GM23248 (cell line): ENCODE measurements around the gene TCEAL3. TPM values are rescaled to one million over a fixed set of nuclear protein-coding genes. Genes with fewer than 3 reads are reported as not detected.
A peak's percentile ranks its signal among the peaks of the same experiment; 100 is the strongest.
"Not testable (repeated sequence)": the region's sequence is repeated elsewhere in the genome, so short reads cannot be mapped to it uniquely, and the experiment has no call there.

Source experiments
- DNase-seq: peaks from one replicate; pipeline ENCODE4 v3.0.0-alpha.2; 2015
- H2AFZ ChIP-seq: fragments of 200-600 bp; sonication (generic); 2 replicates; pipeline ENCODE4 v1.6.1; 2016; ENCODE audit warnings: antibody characterized with exemption
- H3F3A ChIP-seq: fragments of 200-600 bp; sonication (generic); 2 replicates; pipeline ENCODE4 v1.6.1; 2016; ENCODE audit warnings: mild to moderate bottlenecking, antibody characterized with exemption, mixed run types; ENCODE audit not compliant: insufficient read depth
- H3K27ac ChIP-seq: fragments of 200-600 bp; sonication (generic); 2 replicates; pipeline ENCODE4 v1.5.1; 2016; ENCODE audit warnings: mild to moderate bottlenecking
- H3K27me3 ChIP-seq: fragments of 200-600 bp; sonication (generic); replicated peaks from 2 replicates; pipeline ENCODE4 v1.6.1; 2016; ENCODE audit warnings: mild to moderate bottlenecking; ENCODE audit not compliant: insufficient read depth
- H3K36me3 ChIP-seq: fragments of 200-600 bp; sonication (generic); 2 replicates; pipeline ENCODE4 v1.6.1; 2016; ENCODE audit warnings: low read depth, mild to moderate bottlenecking
- H3K4me1 ChIP-seq: fragments of 200-600 bp; sonication (generic); 2 replicates; pipeline ENCODE4 v1.6.1; 2016; ENCODE audit warnings: mild to moderate bottlenecking; ENCODE audit not compliant: insufficient read depth
- H3K4me2 ChIP-seq: fragments of 200-600 bp; sonication (generic); one replicate; pipeline ENCODE4 v1.6.1; 2016; ENCODE audit warnings: mild to moderate bottlenecking; ENCODE audit not compliant: unreplicated experiment
- H3K4me3 ChIP-seq: fragments of 200-600 bp; sonication (generic); 2 replicates; pipeline ENCODE4 v1.5.1; 2016; ENCODE audit warnings: mild to moderate bottlenecking
- H3K79me2 ChIP-seq: fragments of 200-600 bp; sonication (generic); 2 replicates; pipeline ENCODE4 v1.6.1; 2016; ENCODE audit warnings: mild to moderate bottlenecking; ENCODE audit not compliant: insufficient read depth
- H3K9ac ChIP-seq: fragments of 200-600 bp; sonication (generic); 2 replicates; pipeline ENCODE4 v1.6.1; 2016; ENCODE audit warnings: mild to moderate bottlenecking
- H3K9me2 ChIP-seq: fragments of 200-600 bp; sonication (generic); 2 replicates; pipeline ENCODE4 v1.6.1; 2016; ENCODE audit warnings: mixed run types, mild to moderate bottlenecking, moderate library complexity; ENCODE audit not compliant: insufficient read depth
- H3K9me3 ChIP-seq: fragments of 200-600 bp; sonication (generic); one replicate; pipeline ENCODE4 v1.6.1; 2017; ENCODE audit warnings: low read depth
- H4K20me1 ChIP-seq: fragments of 200-600 bp; sonication (generic); 2 replicates; pipeline ENCODE4 v1.6.0; 2016; ENCODE audit not compliant: insufficient read depth
- EZH2 ChIP-seq: fragments of 200-600 bp; sonication (generic); IDR thresholded peaks from 2 replicates; pipeline ENCODE4 v1.6.1; 2018; ENCODE audit warnings: antibody characterized with exemption, mild to moderate bottlenecking; ENCODE audit not compliant: insufficient read depth, poor library complexity, severe bottlenecking
- EZH2phosphoT487 ChIP-seq: fragments of 200-600 bp; sonication (generic); IDR thresholded peaks from 2 replicates; pipeline ENCODE4 v1.6.1; 2018; ENCODE audit warnings: antibody characterized with exemption, moderate library complexity, mild to moderate bottlenecking, low read depth; ENCODE audit not compliant: insufficient read depth
- WGBS, 2 experiments: methylation state at CpG; one replicate each; pipeline ENCODE4 v1.1.6; 2015 to 2017; ENCODE audit warnings: low lambda C conversion rate in 2 of 2, low coverage in 1 of 2; ENCODE audit errors: missing lambda C conversion rate in 2 of 2; 5-methylcytosine and 5-hydroxymethylcytosine counted together
- in situ Hi-C: fragments of 300-500 bp; cut with MboI; formaldehyde crosslinking; loops from 2 replicates; pipeline ENCODE4 v1.15.0; 2020
- polyA plus RNA-seq: library from polyadenylated mRNA; unstranded; fragments of >200 nt; fragmentation: Nextera tagmentation; extraction: Ambion mirVana; gene quantifications from 2 replicates; pipeline ENCODE4 v1.2.1, GENCODE V29; 2016
- total RNA-seq: library from RNA; depleted of rRNA; stranded (reverse); fragments of >200 nt; shearing (Covaris generic); gene quantifications from 2 replicates; pipeline ENCODE4 v1.2.3, GENCODE V29; 2014

TCEAL3 gene
- total and polyA plus RNA-seq, 2 experiments from 2014 or later: 33.4 to 58.1 TPM

DNA sequence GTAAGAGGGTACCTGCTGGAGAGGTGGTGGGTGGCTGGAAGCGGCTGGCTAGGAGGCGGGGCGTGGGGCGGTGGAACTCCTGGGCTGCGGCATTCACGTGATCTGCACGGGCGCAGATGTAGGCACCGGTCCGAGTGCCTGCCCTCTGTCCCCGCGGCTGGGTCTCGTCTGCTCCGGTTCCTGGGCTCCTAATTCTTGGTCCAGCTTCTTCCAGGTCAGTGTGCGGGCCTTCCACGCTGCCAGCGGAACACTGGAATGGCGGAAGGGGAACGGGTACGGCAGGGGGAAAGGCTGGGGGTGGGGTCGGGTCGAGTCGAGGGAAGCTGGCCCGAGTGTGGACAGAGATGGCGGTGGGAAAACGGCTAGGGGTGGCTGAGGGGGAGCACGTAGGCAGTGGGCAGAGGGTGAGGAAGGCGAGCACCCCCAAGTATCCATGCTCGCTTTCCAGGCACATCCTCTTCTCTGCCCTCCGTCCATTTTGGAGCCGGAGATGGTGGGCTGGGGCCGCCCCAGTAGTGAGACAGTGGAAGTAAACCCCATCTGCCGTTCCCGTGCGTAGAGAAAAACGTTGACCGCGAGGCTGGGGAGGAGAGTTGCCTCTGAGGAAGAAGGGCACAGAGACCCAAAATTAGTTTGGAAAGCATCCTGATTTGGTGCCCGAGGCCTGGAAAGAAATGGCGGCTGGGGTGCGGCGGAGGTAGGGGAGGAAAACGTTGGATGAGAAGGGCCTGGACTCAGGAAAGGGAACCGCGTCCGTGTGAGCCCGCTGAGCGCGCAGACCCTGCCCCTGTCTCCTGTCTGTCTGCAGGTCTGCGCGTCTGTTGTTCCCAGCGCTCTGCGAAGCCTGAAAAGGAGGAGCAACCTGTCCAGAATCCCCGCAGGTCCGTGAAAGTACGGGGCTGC, 22.1 kb upstream of the TCEAL3 start, which contains the start of gene TCEAL4:
TCEAL4 (plus strand) TSS at position 105 of the 903 bp plus-strand sequence. CDS start 1,161 bp downstream, outside the sequence.
- Histone ChIP-seq H3K79me2 (peaks cover 19% of the 10 kb centered on the region), H3K27ac (peak within 1 kb of the TSS; percentile 54), H3K36me3 (no peaks in the 10 kb centered on the region), H3K4me2 (peak within 1 kb of the TSS; percentile 83), H3K9me3 (no peaks in the 10 kb centered on the region), H3K4me3 (peak within 1 kb of the TSS; percentile 80), H3K9me2 (no peaks in the 10 kb centered on the region), H3F3A (no peaks in the 10 kb centered on the region), H2AFZ (peak within 1 kb of the TSS; percentile 86), H3K9ac (peak within 1 kb of the TSS; percentile 88), H3K27me3 (no peaks in the 10 kb centered on the region), H4K20me1 (no peaks in the 10 kb centered on the region), H3K4me1 (0 out of 2 replicates have a peak, but pooled peaks cover 2% of the 10 kb centered on the region)
- TF ChIP-seq EZH2phosphoT487 (no peak), EZH2 (no peak)
- in situ Hi-C loops: no loop called here
- WGBS, 2 experiments: 1 to 2% methylated on average over 24 to 52 of the region's 56 CpGs
- peak; percentile 64 for DNase-seq

GRCh38 chrX:103586314-103586646, 21.5 kb upstream of the TCEAL3 start:
- Histone ChIP-seq H3K36me3 (no peaks in the 10 kb centered on the region), H3K27me3 (no peaks in the 10 kb centered on the region), H3K9me2 (no peaks in the 10 kb centered on the region), H4K20me1 (no peaks in the 10 kb centered on the region), H3K9me3 (no peaks in the 10 kb centered on the region), H3K27ac (peak overlapping the region; percentile 54), H2AFZ (peak overlapping the region; percentile 86), H3K4me2 (peak overlapping the region; percentile 80), H3K9ac (peak overlapping the region; percentile 88), H3K4me1 (0 out of 2 replicates have a peak, but pooled peaks cover 2% of the 10 kb centered on the region), H3F3A (no peaks in the 10 kb centered on the region), H3K79me2 (peaks cover 19% of the 10 kb centered on the region), H3K4me3 (peak overlapping the region; percentile 80)
- DNase-seq: peak; percentile 37
- no peak for TF ChIP-seq EZH2phosphoT487
- no peak for TF ChIP-seq EZH2
- WGBS, 2 experiments: 0% methylated on average over 2 to 5 of the region's 5 CpGs
- in situ Hi-C loops: no loop called here

- H3K27ac ChIP-seq: 0 out of 2 replicates have a peak overlapping the region, but pooled peaks have one; percentile 54
- peaks cover 19% of the 10 kb centered on the region for H3K79me2 ChIP-seq
- no peaks in the 10 kb centered on the region for H3K9me3 ChIP-seq
- 0 out of 2 replicates have a peak overlapping the region, but pooled peaks have one; percentile 86 for H2AFZ ChIP-seq
- H3K9ac ChIP-seq: peak overlapping the region; percentile 88
- no peak for DNase-seq
- H3K4me2 ChIP-seq: peak overlapping the region; percentile 57
- peak overlapping the region; percentile 80 for H3K4me3 ChIP-seq
- WGBS, 2 experiments: 52 to 100% methylated on average over 1 to 4 of the region's 4 CpGs
- H3F3A ChIP-seq: no peaks in the 10 kb centered on the region
- H3K27me3 ChIP-seq: no peaks in the 10 kb centered on the region
- 0 out of 2 replicates have a peak, but pooled peaks cover 2% of the 10 kb centered on the region for H3K4me1 ChIP-seq
- H3K9me2 ChIP-seq: no peaks in the 10 kb centered on the region
- in situ Hi-C loops: no loop called here
- no peaks in the 10 kb centered on the region; the same call in 1 of the 2 replicates for H3K36me3 ChIP-seq
- H4K20me1 ChIP-seq: no peaks in the 10 kb centered on the region
- no peak for TF ChIP-seq EZH2
- TF ChIP-seq EZH2phosphoT487: no peak
Measured at GRCh38 chrX:103586659-103587058, 21.1 kb upstream of the TCEAL3 start.

GRCh38 chrX:103592295-103592694, 15.5 kb upstream of the TCEAL3 start:
- H3K4me1 ChIP-seq, H2AFZ ChIP-seq, H3K79me2 ChIP-seq, H3K27ac ChIP-seq, H3K9me3 ChIP-seq, H3F3A ChIP-seq, H3K4me2 ChIP-seq, H3K36me3 ChIP-seq, in situ Hi-C loops, H3K4me3 ChIP-seq, DNase-seq, H3K9ac ChIP-seq, H4K20me1 ChIP-seq, H3K27me3 ChIP-seq, H3K9me2 ChIP-seq: not testable (repeated sequence)
- 95 to 100% methylated on average over 1 of the region's 1 CpG for WGBS, 2 experiments

GRCh38 chrX:103595202-103595601, 12.6 kb upstream of the TCEAL3 start:
- 98 to 100% methylated on average over 5 to 6 of the region's 6 CpGs for WGBS, 2 experiments
- H3K27me3 ChIP-seq, H3K4me3 ChIP-seq, H2AFZ ChIP-seq, H4K20me1 ChIP-seq, H3K4me1 ChIP-seq, H3K9me3 ChIP-seq, H3K36me3 ChIP-seq, H3F3A ChIP-seq, H3K4me2 ChIP-seq, H3K9me2 ChIP-seq, DNase-seq, in situ Hi-C loops, H3K79me2 ChIP-seq, H3K9ac ChIP-seq, H3K27ac ChIP-seq: not testable (repeated sequence)
